ENCODE measurements around the gene FLT3LG. TPM values are rescaled to one million over a fixed set of nuclear protein-coding genes. Genes with fewer than 3 reads are reported as not detected.

The FLT3LG gene
- total RNA-seq: 1.2 and 1.6 TPM in 2 replicates

- peak; percentile 80 for DNase-seq
These were observed at the start of gene FLT3LG for GRCh38 chr19:49473868-49474541. TSS of gene FLT3LG (plus strand) at chr19:49474215. CDS start at chr19:49474640, 425 bp downstream.

- no peak for DNase-seq
These were observed 48.8 kb upstream of the FLT3LG start, which contains the start of gene GFY for GRCh38 chr19:49425178-49425577. TSS of gene GFY (plus strand) at chr19:49425388. CDS start at chr19:49426431, 1,043 bp downstream.

GRCh38 chr19:49425922-49426592 lies 48.0 kb upstream of the FLT3LG start:
- no peak for DNase-seq

- DNase-seq: no peak
These were observed 46.7 kb upstream of the FLT3LG start for GRCh38 chr19:49427339-49427738.

GRCh38 chr19:49427855-49428546 lies 46.0 kb upstream of the FLT3LG start:
- DNase-seq: no peak

GRCh38 chr19:49428547-49429451 lies 45.2 kb upstream of the FLT3LG start:
- no peak for DNase-seq

- no peak for DNase-seq
These were observed 43.8 kb upstream of the FLT3LG start for GRCh38 chr19:49430172-49430677.

GRCh38 chr19:49430678-49431329 lies 43.2 kb upstream of the FLT3LG start:
- peak; percentile 28 for DNase-seq

- DNase-seq: no peak
These were observed 42.7 kb upstream of the FLT3LG start for GRCh38 chr19:49431330-49431749.

- no peak for DNase-seq
These were observed 41.6 kb upstream of the FLT3LG start for GRCh38 chr19:49432141-49433073.

- DNase-seq: no peak
These were observed 40.6 kb upstream of the FLT3LG start for GRCh38 chr19:49433240-49433901.

GRCh38 chr19:49434907-49435583 lies 39.0 kb upstream of the FLT3LG start:
- DNase-seq: peak; percentile 18

GRCh38 chr19:49435670-49436069 lies 38.3 kb upstream of the FLT3LG start:
- no peak for DNase-seq

GRCh38 chr19:49436381-49437017 lies 37.5 kb upstream of the FLT3LG start:
- DNase-seq: peak; percentile 42

GRCh38 chr19:49437231-49437630 lies 36.8 kb upstream of the FLT3LG start:
- no peak for DNase-seq

- DNase-seq: no peak
These were observed 35.8 kb upstream of the FLT3LG start for GRCh38 chr19:49438261-49438660.

GRCh38 chr19:49439836-49440235 lies 34.2 kb upstream of the FLT3LG start:
- DNase-seq: no peak

- DNase-seq: no peak
These were observed 33.4 kb upstream of the FLT3LG start for GRCh38 chr19:49440439-49441209.

All from dermis blood vessel endothelial cell (primary cell).